Measurements from ENCODE around the gene ETS1.

- TF ChIP-seq, protein P1, sequence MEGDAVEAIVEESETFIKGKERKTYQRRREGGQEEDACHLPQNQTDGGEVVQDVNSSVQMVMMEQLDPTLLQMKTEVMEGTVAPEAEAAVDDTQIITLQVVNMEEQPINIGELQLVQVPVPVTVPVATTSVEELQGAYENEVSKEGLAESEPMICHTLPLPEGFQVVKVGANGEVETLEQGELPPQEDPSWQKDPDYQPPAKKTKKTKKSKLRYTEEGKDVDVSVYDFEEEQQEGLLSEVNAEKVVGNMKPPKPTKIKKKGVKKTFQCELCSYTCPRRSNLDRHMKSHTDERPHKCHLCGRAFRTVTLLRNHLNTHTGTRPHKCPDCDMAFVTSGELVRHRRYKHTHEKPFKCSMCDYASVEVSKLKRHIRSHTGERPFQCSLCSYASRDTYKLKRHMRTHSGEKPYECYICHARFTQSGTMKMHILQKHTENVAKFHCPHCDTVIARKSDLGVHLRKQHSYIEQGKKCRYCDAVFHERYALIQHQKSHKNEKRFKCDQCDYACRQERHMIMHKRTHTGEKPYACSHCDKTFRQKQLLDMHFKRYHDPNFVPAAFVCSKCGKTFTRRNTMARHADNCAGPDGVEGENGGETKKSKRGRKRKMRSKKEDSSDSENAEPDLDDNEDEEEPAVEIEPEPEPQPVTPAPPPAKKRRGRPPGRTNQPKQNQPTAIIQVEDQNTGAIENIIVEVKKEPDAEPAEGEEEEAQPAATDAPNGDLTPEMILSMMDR (IDR thresholded peaks at IDR 0.05), result no peak
- TF ChIP-seq EZH2phosphoT487 (IDR thresholded peaks at IDR 0.05) (no peak), EZH2 (IDR thresholded peaks at IDR 0.05) (no peak)
These were observed 68.7 kb downstream of the ETS1 start for GRCh38 chr11:128518493-128519207.
